Measurements from ENCODE around the gene NECAB3. TPM values are rescaled to one million over a fixed set of nuclear protein-coding genes. Genes with fewer than 3 reads are reported as not detected.

NECAB3 gene
- total RNA-seq, 2 donors from 2014 or later, result 18.5 to 18.8 TPM

- no peaks in the 10 kb centered on the region for H3K9me3 Mint-ChIP-seq
- peaks cover 18% of the 10 kb centered on the region for H3K4me1 Mint-ChIP-seq (ENCODE audit: low read depth)
- peaks cover 0 to 3% of the 10 kb centered on the region in 2 donors for H3K36me3 Mint-ChIP-seq (ENCODE audit: insufficient read depth in 2 of 2)
- H3K27me3 Mint-ChIP-seq (ENCODE audit: low read depth), result no peaks in the 10 kb centered on the region
- ATAC-seq (replicated peaks in 1 of 2) (no peak), DNase-seq (no peak)
- H3K27ac Mint-ChIP-seq, result no peak overlapping the region
- no peak overlapping the region for H3K4me3 Mint-ChIP-seq
These were observed 14.1 kb downstream of the NECAB3 start for GRCh38 chr20:33660035-33660684.

- DNase-seq (no peak), ATAC-seq (replicated peaks in 1 of 2) (no peak)
- H3K9me3 Mint-ChIP-seq, result no peaks in the 10 kb centered on the region
- H3K4me3 Mint-ChIP-seq, result no peak overlapping the region
- peaks cover 0 to 3% of the 10 kb centered on the region in 2 donors for H3K36me3 Mint-ChIP-seq (ENCODE audit: insufficient read depth in 2 of 2)
- no peak overlapping the region for H3K27ac Mint-ChIP-seq
- peaks cover 12% of the 10 kb centered on the region for H3K4me1 Mint-ChIP-seq (ENCODE audit: low read depth)
- H3K27me3 Mint-ChIP-seq (ENCODE audit: low read depth), result no peaks in the 10 kb centered on the region
These were observed 14.7 kb downstream of the NECAB3 start for GRCh38 chr20:33659341-33660034.

- no peaks in the 10 kb centered on the region for H3K27me3 Mint-ChIP-seq (ENCODE audit: low read depth)
- peaks cover 0 to 3% of the 10 kb centered on the region in 2 donors for H3K36me3 Mint-ChIP-seq (ENCODE audit: insufficient read depth in 2 of 2)
- no peak for ATAC-seq (replicated peaks in 1 of 2)
- H3K27ac Mint-ChIP-seq, result no peak overlapping the region
- H3K4me1 Mint-ChIP-seq (ENCODE audit: low read depth), result peaks cover 11% of the 10 kb centered on the region
- H3K4me3 Mint-ChIP-seq, result no peak overlapping the region
- H3K9me3 Mint-ChIP-seq, result no peaks in the 10 kb centered on the region
- DNase-seq, result no peak
These were observed 15.3 kb downstream of the NECAB3 start for GRCh38 chr20:33658929-33659328.

GRCh38 chr20:33658510-33658909 is 15.7 kb downstream of the NECAB3 start:
- Mint-ChIP-seq H3K36me3 (ENCODE audit: insufficient read depth in 2 of 2) (peaks cover 0 to 3% of the 10 kb centered on the region in 2 donors), H3K4me3 (no peak overlapping the region), H3K27me3 (ENCODE audit: low read depth) (no peaks in the 10 kb centered on the region)

GRCh38 chr20:33657704-33658095 is 16.5 kb downstream of the NECAB3 start:
- no peak for DNase-seq
- Mint-ChIP-seq H3K4me1 (ENCODE audit: low read depth) (peaks cover 19% of the 10 kb centered on the region), H3K27me3 (ENCODE audit: low read depth) (no peaks in the 10 kb centered on the region), H3K9me3 (no peaks in the 10 kb centered on the region), H3K36me3 (ENCODE audit: insufficient read depth in 2 of 2) (peaks cover 0 to 3% of the 10 kb centered on the region in 2 donors), H3K27ac (no peak overlapping the region), H3K4me3 (no peak overlapping the region)
- no peak for ATAC-seq (replicated peaks in 1 of 2)

More at GRCh38 chr20:33658510-33658909, 15.7 kb downstream of the NECAB3 start:
- Mint-ChIP-seq H3K4me1 (ENCODE audit: low read depth) (peaks cover 15% of the 10 kb centered on the region), H3K27ac (no peak overlapping the region), H3K9me3 (no peaks in the 10 kb centered on the region)
- ATAC-seq (replicated peaks in 1 of 2), result no peak
- no peak for DNase-seq

- no peaks in the 10 kb centered on the region for H3K27me3 Mint-ChIP-seq (ENCODE audit: low read depth)
- ATAC-seq (replicated peaks in 1 of 2), result no peak
- peaks cover 0 to 3% of the 10 kb centered on the region in 2 donors for H3K36me3 Mint-ChIP-seq (ENCODE audit: insufficient read depth in 2 of 2)
- no peak for DNase-seq
- no peak overlapping the region for H3K4me3 Mint-ChIP-seq
- no peaks in the 10 kb centered on the region for H3K9me3 Mint-ChIP-seq
- H3K27ac Mint-ChIP-seq, result no peak overlapping the region
- peaks cover 23% of the 10 kb centered on the region for H3K4me1 Mint-ChIP-seq (ENCODE audit: low read depth)
These were observed 17.2 kb downstream of the NECAB3 start for GRCh38 chr20:33656783-33657703.

GRCh38 chr20:33656010-33656782 is 18.0 kb downstream of the NECAB3 start:
- no peak for ATAC-seq (replicated peaks in 1 of 2)
- H3K9me3 Mint-ChIP-seq, result no peaks in the 10 kb centered on the region
- DNase-seq, result no peak
- H3K27me3 Mint-ChIP-seq (ENCODE audit: low read depth), result no peaks in the 10 kb centered on the region
- no peak overlapping the region for H3K27ac Mint-ChIP-seq
- peaks cover 31% of the 10 kb centered on the region for H3K4me1 Mint-ChIP-seq (ENCODE audit: low read depth)
- H3K4me3 Mint-ChIP-seq, result no peak overlapping the region
- H3K36me3 Mint-ChIP-seq (ENCODE audit: insufficient read depth in 2 of 2), result peaks cover 0 to 3% of the 10 kb centered on the region in 2 donors

- H3K4me3 Mint-ChIP-seq, result no peak overlapping the region
- H3K4me1 Mint-ChIP-seq (ENCODE audit: low read depth), result peaks cover 38% of the 10 kb centered on the region
- no peaks in the 10 kb centered on the region for H3K27me3 Mint-ChIP-seq (ENCODE audit: low read depth)
- no peak for ATAC-seq (replicated peaks in 1 of 2)
- no peak for DNase-seq
- no peaks in the 10 kb centered on the region for H3K9me3 Mint-ChIP-seq
- H3K27ac Mint-ChIP-seq, result no peak overlapping the region
- peaks cover 0 to 2% of the 10 kb centered on the region in 2 donors for H3K36me3 Mint-ChIP-seq (ENCODE audit: insufficient read depth in 2 of 2)
These were observed 19.1 kb downstream of the NECAB3 start for GRCh38 chr20:33655164-33655563.

GRCh38 chr20:33654680-33655161 is 19.5 kb downstream of the NECAB3 start:
- DNase-seq (no peak), ATAC-seq (replicated peaks in 1 of 2) (no peak)
- no peaks in the 10 kb centered on the region for H3K27me3 Mint-ChIP-seq (ENCODE audit: low read depth)
- H3K4me1 Mint-ChIP-seq (ENCODE audit: low read depth), result peaks cover 43% of the 10 kb centered on the region
- H3K9me3 Mint-ChIP-seq, result no peaks in the 10 kb centered on the region
- no peak overlapping the region for H3K4me3 Mint-ChIP-seq
- H3K27ac Mint-ChIP-seq, result no peak overlapping the region
- H3K36me3 Mint-ChIP-seq (ENCODE audit: insufficient read depth in 2 of 2), result peaks cover 0 to 2% of the 10 kb centered on the region in 2 donors

- Mint-ChIP-seq H3K36me3 (ENCODE audit: insufficient read depth in 2 of 2) (peaks cover 0 to 2% of the 10 kb centered on the region in 2 donors), H3K4me3 (no peak overlapping the region), H3K9me3 (no peaks in the 10 kb centered on the region), H3K27ac (no peak overlapping the region), H3K4me1 (ENCODE audit: low read depth) (peaks cover 49% of the 10 kb centered on the region), H3K27me3 (ENCODE audit: low read depth) (no peaks in the 10 kb centered on the region)
- no peak for ATAC-seq (replicated peaks in 1 of 2)
- DNase-seq, result no peak
These were observed 20.2 kb downstream of the NECAB3 start for GRCh38 chr20:33653900-33654596.

- Mint-ChIP-seq H3K27me3 (ENCODE audit: low read depth) (no peaks in the 10 kb centered on the region), H3K27ac (no peak overlapping the region), H3K4me1 (ENCODE audit: low read depth) (peaks cover 54% of the 10 kb centered on the region), H3K36me3 (ENCODE audit: insufficient read depth in 2 of 2) (peaks cover 0 to 2% of the 10 kb centered on the region in 2 donors), H3K9me3 (no peaks in the 10 kb centered on the region), H3K4me3 (no peak overlapping the region)
- ATAC-seq (replicated peaks in 1 of 2) (peak; percentile 26 to 36), DNase-seq (peak; percentile 50 to 52)
These were observed 20.9 kb downstream of the NECAB3 start for GRCh38 chr20:33653218-33653899.
